Esophagus squamous epithelium (tissue), 5 donors: ENCODE measurements around the gene TEC. TPM values are rescaled to one million over a fixed set of nuclear protein-coding genes. Genes with fewer than 3 reads are reported as not detected.

ENCODE experiments used
- DNase-seq: peaks from one replicate; lab custom pipeline; 2025; lab: John Stamatoyannopoulos, UW
- H3K27ac ChIP-seq, 4 donors: fragments of 200-600 bp; sonication (generic); one replicate each; pipeline ENCODE4 v1.5.1; 2016 to 2019; ENCODE audit warnings: mild to moderate bottlenecking in 1 of 4
- H3K27me3 ChIP-seq, 4 donors: fragments of 200-600 bp; sonication (generic); 1 replicate in 3 of 4; 2 replicates in 1 of 4; pipeline versions ENCODE4 v1.5.1 to v1.6.0; 2017 to 2021; ENCODE audit warnings: antibody characterized with exemption in 1 of 4
- H3K36me3 ChIP-seq, 3 donors: fragments of 200-600 bp; sonication (generic); one replicate each; pipeline ENCODE4 v1.5.1; 2016 to 2019
- H3K4me1 ChIP-seq, 3 donors: fragments of 200-600 bp; sonication (generic); one replicate each; pipeline ENCODE4 v1.5.1; 2017 to 2019
- H3K4me3 ChIP-seq, 4 donors: fragments of 200-600 bp; sonication (generic); 1 replicate in 3 of 4; 2 replicates in 1 of 4; pipeline ENCODE4 v1.5.1; 2016 to 2019; ENCODE audit warnings: mild to moderate bottlenecking in 2 of 4, moderate library complexity in 1 of 4
- H3K9me3 ChIP-seq, 3 donors: fragments of 200-600 bp; sonication (generic); one replicate each; pipeline ENCODE4 v1.5.1; 2016 to 2019
- CTCF ChIP-seq, 6 experiments: fragments of 450-650 bp in 4 of 6; fragments of 200-600 bp in 2 of 6; sonication (generic) in 2 of 6; IDR thresholded peaks; one replicate each; pipeline ENCODE4 v1.5.1; 2016 to 2019; ENCODE audit warnings: antibody characterized with exemption in 6 of 6, mild to moderate bottlenecking in 4 of 6, moderate library complexity in 4 of 6
- POLR2A ChIP-seq, 4 donors: fragments of 450-650 bp; IDR thresholded peaks; one replicate each; pipeline ENCODE4 v1.6.1; 2017; ENCODE audit warnings: antibody characterized with exemption in 4 of 4, mild to moderate bottlenecking in 4 of 4, moderate library complexity in 3 of 4
- WGBS, 2 donors: methylation state at CpG; one replicate each; pipeline ENCODE4 v1.1.5; 2018; 5-methylcytosine and 5-hydroxymethylcytosine counted together
- intact Hi-C: fragments of 100-400 bp; cut with DNase I; formaldehyde crosslinking; loops from one replicate; pipeline ENCODE4 v1.15.0; 2022
- total RNA-seq, 4 donors: library from RNA; depleted of rRNA; stranded (reverse); fragments of >200 nt; gene quantifications; one replicate each; pipeline ENCODE4 v1.1.0, GENCODE V29; 2016
- donor health status: DM: yes; HTN: yes; CAD: no.

The TEC gene
- total RNA-seq, 4 donors from 2014 or later, result 3.8 to 8.6 (median 7.2) TPM

DNA sequence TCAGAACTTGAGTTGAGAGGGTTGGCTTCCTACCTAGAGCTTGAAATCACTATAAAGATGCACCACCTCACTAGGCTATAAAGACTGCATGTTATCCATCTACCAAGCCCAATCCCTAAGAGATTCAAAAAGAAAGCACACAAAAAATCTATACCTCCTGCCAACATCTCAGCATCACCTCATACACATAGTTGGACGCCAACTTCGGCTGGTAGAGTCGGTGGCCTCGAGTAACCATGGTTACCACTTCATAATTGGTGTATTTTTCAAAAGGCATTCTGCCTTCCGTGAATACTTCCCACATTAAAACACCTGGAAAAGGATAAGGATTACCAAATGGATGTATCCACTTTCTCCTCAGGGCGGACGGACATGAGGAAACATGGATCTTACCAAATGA, 131.1 kb downstream of the TEC start:
- TF ChIP-seq POLR2A (IDR thresholded peaks at IDR 0.05), result no peak
- TF ChIP-seq CTCF (IDR thresholded peaks at IDR 0.05), result no peak
- Histone ChIP-seq H3K27ac (peak overlapping the region in 1 of 4 donors; percentile 1), H3K9me3 (no peaks in the 10 kb centered on the region), H3K27me3 (no peaks in the 10 kb centered on the region), H3K36me3 (peaks cover 0 to 49% (median 4%) of the 10 kb centered on the region in 3 donors), H3K4me1 (no peaks in the 10 kb centered on the region), H3K4me3 (no peak overlapping the region)
- no peak for DNase-seq
- 86 to 91% methylated on average over 7 of the region's 7 CpGs for WGBS, 2 donors
- intact Hi-C loops, result no loop called here

GRCh38 chr4:48137846-48138245, 131.8 kb downstream of the TEC start:
- Histone ChIP-seq H3K4me1 (no peaks in the 10 kb centered on the region), H3K27ac (peak overlapping the region in 1 of 4 donors; percentile 1), H3K9me3 (no peaks in the 10 kb centered on the region), H3K36me3 (peaks cover 0 to 48% (median 4%) of the 10 kb centered on the region in 3 donors), H3K4me3 (no peak overlapping the region), H3K27me3 (no peaks in the 10 kb centered on the region)
- intact Hi-C loops, result no loop called here
- no peak for TF ChIP-seq POLR2A (IDR thresholded peaks at IDR 0.05)
- no peak for TF ChIP-seq CTCF (IDR thresholded peaks at IDR 0.05)
- DNase-seq, result no peak

- no peaks in the 10 kb centered on the region for H3K9me3 ChIP-seq
- TF ChIP-seq CTCF (IDR thresholded peaks at IDR 0.05), result no peak
- peak in 1 of 4 donors; percentile 42 for TF ChIP-seq POLR2A (IDR thresholded peaks at IDR 0.05)
- H3K4me1 ChIP-seq, result peaks cover 0 to 6% (median 0%) of the 10 kb centered on the region in 3 donors
- 75 to 79% methylated on average over 5 of the region's 5 CpGs for WGBS, 2 donors
- peaks cover 0 to 44% (median 4%) of the 10 kb centered on the region in 3 donors for H3K36me3 ChIP-seq
- no peaks in the 10 kb centered on the region for H3K27me3 ChIP-seq
- no peak within 1 kb of the TSS for H3K27ac ChIP-seq
- intact Hi-C loops, result no loop called here
- no peak for DNase-seq
- H3K4me3 ChIP-seq, result no peak within 1 kb of the TSS
These were observed 135.6 kb downstream of the TEC start, which contains the start of gene TXK for GRCh38 chr4:48134081-48134480. Gene TXK, minus strand, starts transcription at chr4:48134250. Its CDS starts 80 bp downstream, at chr4:48134170.

DNA sequence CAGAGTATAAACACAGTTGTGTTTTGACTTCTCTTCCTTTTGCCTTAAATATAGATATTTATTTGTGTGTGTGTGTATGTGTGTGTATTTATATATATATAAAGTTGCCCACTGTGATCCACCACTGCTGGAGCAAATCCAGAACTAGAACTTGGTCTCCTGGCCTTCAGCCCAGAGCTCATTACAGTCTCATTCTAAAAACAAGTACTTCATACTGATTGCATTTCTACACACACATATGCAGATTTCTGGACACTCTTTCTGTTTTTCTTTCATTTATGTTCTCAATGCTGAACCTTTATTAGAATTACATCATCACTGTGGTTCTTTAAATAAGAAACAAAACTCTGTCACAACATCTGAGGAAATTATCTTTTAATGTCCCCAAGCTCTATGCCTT, 136.0 kb downstream of the TEC start:
- Histone ChIP-seq H3K27me3 (no peaks in the 10 kb centered on the region), H3K4me1 (peaks cover 0 to 6% (median 0%) of the 10 kb centered on the region in 3 donors), H3K27ac (no peak overlapping the region), H3K36me3 (peaks cover 0 to 41% (median 4%) of the 10 kb centered on the region in 3 donors), H3K4me3 (no peak overlapping the region), H3K9me3 (no peaks in the 10 kb centered on the region)
- DNase-seq, result no peak
- intact Hi-C loops, result no loop called here
- TF ChIP-seq CTCF (IDR thresholded peaks at IDR 0.05) (no peak), POLR2A (IDR thresholded peaks at IDR 0.05) (no peak)

DNA sequence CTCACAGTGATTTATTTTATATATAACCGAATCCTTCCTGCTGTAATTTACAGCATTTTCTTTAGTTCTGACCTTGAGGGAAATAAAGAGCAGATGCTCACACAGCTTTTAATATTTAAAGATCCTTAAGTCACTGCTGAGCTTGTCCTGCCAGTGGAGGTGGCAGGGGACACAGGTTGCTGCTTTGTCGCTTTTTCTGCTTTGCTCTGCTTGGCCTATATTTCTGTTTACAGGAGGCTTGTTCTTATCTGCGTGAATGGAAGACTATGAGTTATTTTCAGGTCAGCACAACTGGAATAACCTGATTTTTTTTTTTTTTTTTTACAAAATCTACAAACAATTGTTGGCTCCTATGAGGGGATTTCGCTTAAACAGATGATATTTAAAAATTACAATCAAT, 137.9 kb downstream of the TEC start:
- intact Hi-C loops, result no loop called here
- Histone ChIP-seq H3K27me3 (no peaks in the 10 kb centered on the region), H3K36me3 (peaks cover 0 to 22% (median 4%) of the 10 kb centered on the region in 3 donors), H3K4me1 (peaks cover 3 to 22% (median 6%) of the 10 kb centered on the region in 3 donors), H3K4me3 (no peak overlapping the region), H3K9me3 (no peaks in the 10 kb centered on the region), H3K27ac (no peak overlapping the region)
- TF ChIP-seq POLR2A (IDR thresholded peaks at IDR 0.05) (no peak), CTCF (IDR thresholded peaks at IDR 0.05) (no peak)
- WGBS, 2 donors, result 54 to 63% methylated on average over 4 of the region's 4 CpGs
- no peak for DNase-seq
